Pancreas (tissue), 10 donors: ENCODE results near the gene FARS2. TPM values are rescaled to one million over a fixed set of nuclear protein-coding genes. Genes with fewer than 3 reads are reported as not detected.

ENCODE experiments used
- ATAC-seq, 4 donors: fragments of 200-7000 bp; cut with Tn5 transposase; one replicate each; pipeline versions ENCODE4 v1.8.0 to v1.9.1; 2020; ENCODE audit warnings: mild to moderate bottlenecking in 4 of 4, moderate library complexity in 4 of 4
- DNase-seq, 6 donors: peaks; one replicate each; pipeline ENCODE4 v3.0.0-alpha.2; 2020
- FAIRE-seq: peaks from 2 replicates; lab custom pipeline; 2012; peaks lifted over from hg19 to GRCh38; lab: Jason Lieb, UNC
- H3K27ac ChIP-seq, 4 donors: fragments of 200-600 bp; sonication (generic); 1 replicate in 3 of 4; 2 replicates in 1 of 4; pipeline versions ENCODE4 v1.5.0 to v1.8.0; 2020
- H3K27me3 ChIP-seq, 4 donors: fragments of 200-600 bp; one replicate each; pipeline ENCODE4 v1.8.0; 2021
- H3K36me3 ChIP-seq, 3 donors: fragments of 200-600 bp; sonication (generic) in 1 of 3; one replicate each; pipeline versions ENCODE4 v1.5.0 to v1.8.0; 2020 to 2021
- H3K4me1 ChIP-seq, 3 donors: fragments of 200-600 bp; one replicate each; pipeline ENCODE4 v1.8.0; 2021
- H3K4me3 ChIP-seq, 4 donors: fragments of 200-600 bp; sonication (generic) in 2 of 4; one replicate each; pipeline versions ENCODE4 v1.5.0 to v1.8.0; 2020 to 2021
- H3K9me3 ChIP-seq, 4 donors: fragments of 200-600 bp; one replicate each; pipeline ENCODE4 v1.8.0; 2021
- CTCF ChIP-seq, 4 donors: fragments of 200-600 bp; sonication (generic) in 3 of 4; IDR thresholded peaks; one replicate each; pipeline versions ENCODE4 v1.5.0 to v1.8.0; 2021; ENCODE audit warnings: antibody characterized with exemption in 4 of 4
- WGBS, 2 donors: extraction: QIAGEN DNeasy Blood & Tissue Kit; methylation state at CpG; one replicate each; pipeline ENCODE4 v1.1.7; 2013; 5-methylcytosine and 5-hydroxymethylcytosine counted together
- intact Hi-C, 3 donors: fragments of 100-400 bp; cut with DNase I; formaldehyde crosslinking; loops; one replicate each; pipeline versions ENCODE4 v1.11.1 to v1.14.2; 2022
- polyA plus RNA-seq, 2 donors: library from polyadenylated mRNA; stranded (reverse); fragments of 200-250 nt; gene quantifications; one replicate each; pipeline ENCODE4 v1.2.3, GENCODE V29; 2013
- total RNA-seq, 6 donors: library from RNA; stranded (reverse); fragmentation: NEBNext Ultra II Directional in 4 of 6; extraction: Animal tissue kit (Norgen Biotek cat#: 25700) in 4 of 6; gene quantifications; one replicate each; pipeline versions ENCODE4 v1.2.1 to v1.2.4, GENCODE V29; 2021 to 2023
- donor health status: healthy with polysubstance abuse.
- donor health status: DM: no; HTN: no; CAD: no; lungs with moderate emphysema.
- donor health status: DM: no; HTN: no; CAD: no.
- donor health status: control.
- donor health status: control.
- donor health status: Bipolar disorder and iron deficiency.
- donor health status: DM: yes; HTN: yes; CAD: no.
- donor health status: DM: no; HTN: no; CAD: no.
- donor health status: DM: no; HTN: no; CAD: no.
- donor health status: DM: yes; HTN: yes; CAD: no.

FARS2 gene
- total and polyA plus RNA-seq, 8 donors, result 4.1 to 10.3 (median 7.5) TPM

GRCh38 chr6:5587648-5588047, 326.3 kb downstream of the FARS2 start:
- H3K27me3 ChIP-seq, result no peaks in the 10 kb centered on the region
- TF ChIP-seq CTCF (IDR thresholded peaks at IDR 0.05), result no peak
- H3K36me3 ChIP-seq, result no peaks in the 10 kb centered on the region
- ATAC-seq (no peak), DNase-seq (no peak), FAIRE-seq (no peak)
- no peaks in the 10 kb centered on the region for H3K9me3 ChIP-seq
- no peak overlapping the region for H3K27ac ChIP-seq
- 89 to 97% methylated on average over 3 of the region's 3 CpGs for WGBS, 2 donors
- no peaks in the 10 kb centered on the region for H3K4me1 ChIP-seq
- intact Hi-C loops, result no loop called here
- no peak overlapping the region for H3K4me3 ChIP-seq

GRCh38 chr6:5589422-5590141, 328.3 kb downstream of the FARS2 start:
- intact Hi-C loops, result no loop called here
- Histone ChIP-seq H3K4me1 (no peaks in the 10 kb centered on the region), H3K4me3 (no peak overlapping the region), H3K36me3 (no peaks in the 10 kb centered on the region), H3K27me3 (no peaks in the 10 kb centered on the region), H3K27ac (no peak overlapping the region), H3K9me3 (no peaks in the 10 kb centered on the region)
- no peak for TF ChIP-seq CTCF (IDR thresholded peaks at IDR 0.05)
- ATAC-seq (no peak), DNase-seq (no peak), FAIRE-seq (no peak)
- WGBS, 2 donors, result 95 to 97% methylated on average over 7 of the region's 7 CpGs

- Histone ChIP-seq H3K36me3 (no peaks in the 10 kb centered on the region), H3K4me1 (no peaks in the 10 kb centered on the region), H3K4me3 (no peak overlapping the region), H3K27me3 (no peaks in the 10 kb centered on the region), H3K9me3 (no peaks in the 10 kb centered on the region), H3K27ac (no peak overlapping the region)
- intact Hi-C loops, result no loop called here
- no peak for TF ChIP-seq CTCF (IDR thresholded peaks at IDR 0.05)
- DNase-seq (no peak), FAIRE-seq (no peak), ATAC-seq (no peak)
- 81 to 87% methylated on average over 5 of the region's 5 CpGs for WGBS, 2 donors
Measured at GRCh38 chr6:5590187-5590586, 328.9 kb downstream of the FARS2 start.

GRCh38 chr6:5592886-5593519, 331.7 kb downstream of the FARS2 start:
- no peak for FAIRE-seq
- WGBS, 2 donors, result 87 to 91% methylated on average over 17 of the region's 17 CpGs
- no peaks in the 10 kb centered on the region for H3K36me3 ChIP-seq
- peak in 1 of 4 donors; percentile 21 for ATAC-seq
- H3K9me3 ChIP-seq, result no peaks in the 10 kb centered on the region
- no peak overlapping the region for H3K4me3 ChIP-seq
- H3K27me3 ChIP-seq, result no peaks in the 10 kb centered on the region
- H3K4me1 ChIP-seq, result no peaks in the 10 kb centered on the region
- intact Hi-C loops, result no loop called here
- no peak for DNase-seq
- H3K27ac ChIP-seq, result no peak overlapping the region
- TF ChIP-seq CTCF (IDR thresholded peaks at IDR 0.05), result no peak

GRCh38 chr6:5595184-5595583, 333.9 kb downstream of the FARS2 start:
- H3K27ac ChIP-seq, result no peak overlapping the region
- FAIRE-seq, result no peak
- H3K27me3 ChIP-seq, result no peaks in the 10 kb centered on the region
- H3K36me3 ChIP-seq, result no peaks in the 10 kb centered on the region
- TF ChIP-seq CTCF (IDR thresholded peaks at IDR 0.05), result no peak
- no peak for ATAC-seq
- H3K4me3 ChIP-seq, result no peak overlapping the region
- WGBS, 2 donors, result 95 to 96% methylated on average over 7 of the region's 7 CpGs
- no peaks in the 10 kb centered on the region for H3K4me1 ChIP-seq
- no peaks in the 10 kb centered on the region for H3K9me3 ChIP-seq
- DNase-seq, result no peak
- intact Hi-C loops, result no loop called here
